NCI-H748 (cell line): ENCODE results near the gene CARMIL1.

Experiments
- DNase-seq: peaks from one replicate; lab custom pipeline; 2025; ENCODE audit not compliant: unreplicated experiment; lab: John Stamatoyannopoulos, UW

The CARMIL1 gene

GRCh38 chr6:25403150-25403549, 124.0 kb downstream of the CARMIL1 start:
- DNase-seq, result no peak

- DNase-seq, result no peak
Measured at GRCh38 chr6:25404091-25404490, 124.9 kb downstream of the CARMIL1 start.

GRCh38 chr6:25404693-25405169, 125.6 kb downstream of the CARMIL1 start:
- DNase-seq, result no peak

GRCh38 chr6:25405442-25405841, 126.3 kb downstream of the CARMIL1 start:
- no peak for DNase-seq

- DNase-seq, result no peak
Measured at GRCh38 chr6:25407431-25407830, 128.3 kb downstream of the CARMIL1 start.

- DNase-seq, result no peak
Measured at GRCh38 chr6:25410102-25410501, 130.9 kb downstream of the CARMIL1 start.

GRCh38 chr6:25411316-25411950, 132.3 kb downstream of the CARMIL1 start:
- no peak for DNase-seq

GRCh38 chr6:25413207-25413905, 134.2 kb downstream of the CARMIL1 start:
- no peak for DNase-seq

- DNase-seq, result no peak
Measured at GRCh38 chr6:25414168-25414567, 135.0 kb downstream of the CARMIL1 start.

GRCh38 chr6:25414755-25415154, 135.6 kb downstream of the CARMIL1 start:
- DNase-seq, result no peak

GRCh38 chr6:25415274-25415673, 136.1 kb downstream of the CARMIL1 start:
- DNase-seq, result no peak

- no peak for DNase-seq
Measured at GRCh38 chr6:25415701-25416100, 136.5 kb downstream of the CARMIL1 start.

- DNase-seq, result no peak
Measured at GRCh38 chr6:25417046-25417605, 138.0 kb downstream of the CARMIL1 start.

GRCh38 chr6:25418454-25419052, 139.4 kb downstream of the CARMIL1 start:
- no peak for DNase-seq

GRCh38 chr6:25419879-25420278, 140.7 kb downstream of the CARMIL1 start:
- DNase-seq, result no peak

- DNase-seq, result no peak
Measured at GRCh38 chr6:25423358-25423757, 144.2 kb downstream of the CARMIL1 start.

- no peak for DNase-seq
Measured at GRCh38 chr6:25424303-25424702, 145.1 kb downstream of the CARMIL1 start.

GRCh38 chr6:25427549-25427948, 148.4 kb downstream of the CARMIL1 start:
- DNase-seq, result no peak

- no peak for DNase-seq
Measured at GRCh38 chr6:25428758-25429317, 149.7 kb downstream of the CARMIL1 start.

GRCh38 chr6:25431306-25431974, 152.3 kb downstream of the CARMIL1 start:
- DNase-seq, result no peak

GRCh38 chr6:25431975-25432307, 152.8 kb downstream of the CARMIL1 start:
- no peak for DNase-seq
